ENCODE data around the gene ZDHHC7. TPM values are rescaled to one million over a fixed set of nuclear protein-coding genes. Genes with fewer than 3 reads are reported as not detected.
"Not testable (repeated sequence)": the region's sequence is repeated elsewhere in the genome, so short reads cannot be mapped to it uniquely, and the experiment has no call there.

The ZDHHC7 gene
- total RNA-seq, 1 donor from 2014 or later, result 46.5 TPM

- Mint-ChIP-seq H3K27me3 (ENCODE audit: unreplicated experiment) (peaks cover 7% of the 10 kb centered on the region), H3K36me3 (ENCODE audit: low read depth, unreplicated experiment) (no peaks in the 10 kb centered on the region), H3K27ac (ENCODE audit: unreplicated experiment) (no peak overlapping the region), H3K9me3 (ENCODE audit: unreplicated experiment) (no peaks in the 10 kb centered on the region), H3K4me1 (ENCODE audit: unreplicated experiment) (no peaks in the 10 kb centered on the region), H3K4me3 (ENCODE audit: unreplicated experiment) (no peak overlapping the region)
- no peak for DNase-seq (ENCODE audit: low spot score)
- no peak for TF ChIP-seq CTCF (IDR thresholded peaks at IDR 0.05; ENCODE audit: unreplicated experiment)
Observed at GRCh38 chr16:84941921-84942320, 69.4 kb downstream of the ZDHHC7 start.

GRCh38 chr16:84940670-84941551 lies 70.4 kb downstream of the ZDHHC7 start:
- DNase-seq (ENCODE audit: low spot score), result no peak
- Mint-ChIP-seq H3K4me1 (ENCODE audit: unreplicated experiment) (no peaks in the 10 kb centered on the region), H3K27me3 (ENCODE audit: unreplicated experiment) (peaks cover 7% of the 10 kb centered on the region), H3K9me3 (ENCODE audit: unreplicated experiment) (no peaks in the 10 kb centered on the region), H3K4me3 (ENCODE audit: unreplicated experiment) (no peak overlapping the region), H3K27ac (ENCODE audit: unreplicated experiment) (no peak overlapping the region), H3K36me3 (ENCODE audit: low read depth, unreplicated experiment) (no peaks in the 10 kb centered on the region)
- TF ChIP-seq CTCF (IDR thresholded peaks at IDR 0.05; ENCODE audit: unreplicated experiment), result no peak

- not testable (repeated sequence) for H3K27me3 Mint-ChIP-seq (ENCODE audit: unreplicated experiment); H3K9me3 Mint-ChIP-seq (ENCODE audit: unreplicated experiment); H3K4me3 Mint-ChIP-seq (ENCODE audit: unreplicated experiment); H3K27ac Mint-ChIP-seq (ENCODE audit: unreplicated experiment); DNase-seq (ENCODE audit: low spot score); H3K4me1 Mint-ChIP-seq (ENCODE audit: unreplicated experiment); H3K36me3 Mint-ChIP-seq (ENCODE audit: low read depth, unreplicated experiment)
Observed at GRCh38 chr16:84938616-84939015, 72.7 kb downstream of the ZDHHC7 start.

- DNase-seq (ENCODE audit: low spot score), result no peak
- Mint-ChIP-seq H3K9me3 (ENCODE audit: unreplicated experiment) (no peaks in the 10 kb centered on the region), H3K27me3 (ENCODE audit: unreplicated experiment) (peaks cover 9% of the 10 kb centered on the region)
Observed at GRCh38 chr16:84937196-84938005, 73.9 kb downstream of the ZDHHC7 start.

More at GRCh38 chr16:84937196-84938005, 73.9 kb downstream of the ZDHHC7 start:
- Mint-ChIP-seq H3K27ac (ENCODE audit: unreplicated experiment) (no peak overlapping the region), H3K36me3 (ENCODE audit: low read depth, unreplicated experiment) (no peaks in the 10 kb centered on the region), H3K4me1 (ENCODE audit: unreplicated experiment) (no peaks in the 10 kb centered on the region), H3K4me3 (ENCODE audit: unreplicated experiment) (no peak overlapping the region)
- TF ChIP-seq CTCF (IDR thresholded peaks at IDR 0.05; ENCODE audit: unreplicated experiment), result no peak

Data from endothelial cell (in vitro differentiated cells).